Measurements from ENCODE around the gene LENEP.
"Not testable (repeated sequence)": the region's sequence is repeated elsewhere in the genome, so short reads cannot be mapped to it uniquely, and the experiment has no call there.

Gene LENEP

GRCh38 chr1:154994269-154994587, 842 bp downstream of the LENEP start:
- DNase-seq: no peak
- H3K9me3 Mint-ChIP-seq: no peaks in the 10 kb centered on the region
- peaks cover 19 to 22% of the 10 kb centered on the region in 2 donors for H3K36me3 Mint-ChIP-seq
- H3K4me3 Mint-ChIP-seq: no peak overlapping the region
- no peaks in the 10 kb centered on the region for H3K27me3 Mint-ChIP-seq
- H3K27ac Mint-ChIP-seq: peak overlapping the region; percentile 37
- no peak for ATAC-seq (replicated peaks)
- H3K4me1 Mint-ChIP-seq: peaks cover 33 to 54% of the 10 kb centered on the region in 2 donors

GRCh38 chr1:154994591-154994990, 1.2 kb downstream of the LENEP start:
- Mint-ChIP-seq H3K27ac (no peak overlapping the region), H3K4me1 (peaks cover 32 to 52% of the 10 kb centered on the region in 2 donors)
- ATAC-seq (replicated peaks): no peak

GRCh38 chr1:154995301-154995983, 2.1 kb downstream of the LENEP start:
- DNase-seq; H3K27ac Mint-ChIP-seq; ATAC-seq (replicated peaks); H3K27me3 Mint-ChIP-seq; H3K4me3 Mint-ChIP-seq; H3K9me3 Mint-ChIP-seq: not testable (repeated sequence)
- Mint-ChIP-seq H3K4me1 (peaks cover 33 to 54% of the 10 kb centered on the region in 2 donors), H3K36me3 (peaks cover 9 to 11% of the 10 kb centered on the region in 2 donors)

More at GRCh38 chr1:154994591-154994990, 1.2 kb downstream of the LENEP start:
- Mint-ChIP-seq H3K4me3 (no peak overlapping the region), H3K9me3 (no peaks in the 10 kb centered on the region), H3K36me3 (peaks cover 16 to 19% of the 10 kb centered on the region in 2 donors), H3K27me3 (no peaks in the 10 kb centered on the region)
- DNase-seq: no peak

- Mint-ChIP-seq H3K4me1 (peaks cover 33 to 58% of the 10 kb centered on the region in 2 donors), H3K27ac (no peak overlapping the region), H3K27me3 (no peaks in the 10 kb centered on the region), H3K4me3 (peak overlapping the region in 1 of 2 donors; percentile 15), H3K9me3 (no peaks in the 10 kb centered on the region), H3K36me3 (peaks cover 3 to 6% of the 10 kb centered on the region in 2 donors)
- DNase-seq (no peak), ATAC-seq (replicated peaks) (no peak)
Observed at GRCh38 chr1:154996966-154997701, 3.7 kb downstream of the LENEP start.

GRCh38 chr1:154998201-154998780, 4.9 kb downstream of the LENEP start:
- no peaks in the 10 kb centered on the region for H3K36me3 Mint-ChIP-seq
- H3K4me3 Mint-ChIP-seq: peak overlapping the region; percentile 71 to 77
- ATAC-seq (replicated peaks) (no peak), DNase-seq (no peak)
- H3K27me3 Mint-ChIP-seq: no peaks in the 10 kb centered on the region
- peaks cover 32 to 59% of the 10 kb centered on the region in 2 donors for H3K4me1 Mint-ChIP-seq
- no peaks in the 10 kb centered on the region for H3K9me3 Mint-ChIP-seq
- H3K27ac Mint-ChIP-seq: peak overlapping the region; percentile 94

- ATAC-seq (replicated peaks) (peak; percentile 24 to 25), DNase-seq (peak; percentile 76)
- no peaks in the 10 kb centered on the region for H3K27me3 Mint-ChIP-seq
- no peaks in the 10 kb centered on the region for H3K9me3 Mint-ChIP-seq
- H3K36me3 Mint-ChIP-seq: peaks cover 3% of the 10 kb centered on the region in 2 donors
- H3K4me1 Mint-ChIP-seq: peaks cover 32 to 65% of the 10 kb centered on the region in 2 donors
- H3K27ac Mint-ChIP-seq: peak overlapping the region; percentile 94
- peak overlapping the region; percentile 80 to 97 for H3K4me3 Mint-ChIP-seq
Observed at GRCh38 chr1:154998818-154999570, 5.6 kb downstream of the LENEP start.

GRCh38 chr1:154999571-155000410, 6.4 kb downstream of the LENEP start:
- Mint-ChIP-seq H3K36me3 (peaks cover 3% of the 10 kb centered on the region in 2 donors), H3K9me3 (no peaks in the 10 kb centered on the region), H3K4me3 (peak overlapping the region; percentile 97 to 98), H3K27ac (peak overlapping the region; percentile 94), H3K4me1 (peaks cover 31 to 65% of the 10 kb centered on the region in 2 donors), H3K27me3 (no peaks in the 10 kb centered on the region)
- ATAC-seq (replicated peaks): peak; percentile 23 to 26
- DNase-seq: peak; percentile 75

- H3K27ac Mint-ChIP-seq: peak overlapping the region; percentile 95
- ATAC-seq (replicated peaks) (peak in 1 of 2 donors; percentile 1), DNase-seq (no peak)
- H3K27me3 Mint-ChIP-seq: no peaks in the 10 kb centered on the region
- peaks cover 32 to 66% of the 10 kb centered on the region in 2 donors for H3K4me1 Mint-ChIP-seq
- H3K9me3 Mint-ChIP-seq: no peaks in the 10 kb centered on the region
- H3K36me3 Mint-ChIP-seq: peaks cover 3% of the 10 kb centered on the region in 2 donors
- H3K4me3 Mint-ChIP-seq: peak overlapping the region; percentile 97 to 98
Observed at GRCh38 chr1:155000411-155000725, 7.0 kb downstream of the LENEP start.

GRCh38 chr1:155000726-155001424, 7.5 kb downstream of the LENEP start:
- peaks cover 36 to 69% of the 10 kb centered on the region in 2 donors for H3K4me1 Mint-ChIP-seq
- DNase-seq (peak; percentile 87), ATAC-seq (replicated peaks) (peak; percentile 45 to 50)
- no peaks in the 10 kb centered on the region for H3K27me3 Mint-ChIP-seq
- H3K4me3 Mint-ChIP-seq: peak overlapping the region; percentile 97 to 98
- H3K9me3 Mint-ChIP-seq: no peaks in the 10 kb centered on the region
- peaks cover 3% of the 10 kb centered on the region in 2 donors for H3K36me3 Mint-ChIP-seq
- peak overlapping the region; percentile 99 for H3K27ac Mint-ChIP-seq

- peak overlapping the region; percentile 99 for H3K27ac Mint-ChIP-seq
- no peaks in the 10 kb centered on the region for H3K27me3 Mint-ChIP-seq
- H3K36me3 Mint-ChIP-seq: peaks cover 3 to 6% of the 10 kb centered on the region in 2 donors
- H3K9me3 Mint-ChIP-seq: no peaks in the 10 kb centered on the region
- DNase-seq (no peak), ATAC-seq (replicated peaks) (no peak)
- peak overlapping the region; percentile 97 to 98 for H3K4me3 Mint-ChIP-seq
- peaks cover 36 to 69% of the 10 kb centered on the region in 2 donors for H3K4me1 Mint-ChIP-seq
Observed at GRCh38 chr1:155001425-155001674, 8.0 kb downstream of the LENEP start.

GRCh38 chr1:155001675-155002463, 8.5 kb downstream of the LENEP start:
- ATAC-seq (replicated peaks) (peak; percentile 65 to 73), DNase-seq (peak; percentile 98)
- Mint-ChIP-seq H3K36me3 (peaks cover 3 to 11% of the 10 kb centered on the region in 2 donors), H3K4me1 (peaks cover 42 to 72% of the 10 kb centered on the region in 2 donors), H3K27me3 (no peaks in the 10 kb centered on the region), H3K27ac (peak overlapping the region; percentile 99), H3K9me3 (no peaks in the 10 kb centered on the region), H3K4me3 (peak overlapping the region; percentile 97 to 98)

- H3K36me3 Mint-ChIP-seq: peaks cover 3 to 11% of the 10 kb centered on the region in 2 donors
- H3K27me3 Mint-ChIP-seq: no peaks in the 10 kb centered on the region
Observed at GRCh38 chr1:155002464-155003226, 9.3 kb downstream of the LENEP start, which contains the start of gene ZBTB7B. ZBTB7B (plus strand) TSS chr1:155002802; CDS start chr1:155014661, 11,859 bp downstream.

More at GRCh38 chr1:155002464-155003226, 9.3 kb downstream of the LENEP start, which contains the start of gene ZBTB7B:
- DNase-seq: no peak
- Mint-ChIP-seq H3K4me1 (peaks cover 42 to 73% of the 10 kb centered on the region in 2 donors), H3K4me3 (peak within 1 kb of the TSS; percentile 97 to 98), H3K9me3 (no peaks in the 10 kb centered on the region), H3K27ac (peak within 1 kb of the TSS; percentile 99)
- ATAC-seq (replicated peaks): peak in 1 of 2 donors; percentile 0

Data from stimulated activated naive B cell treated with anti-CD40 and anti-IgM and Interleukin-4, amounts not matched to agents 10 μg/mL and 1 μg/mL and 100 μg/mL, for 72 hours (primary cell).